Lung (tissue), 12 donors: ENCODE data around the gene TMEM87A. TPM values are rescaled to one million over a fixed set of nuclear protein-coding genes. Genes with fewer than 3 reads are reported as not detected.
A peak's percentile ranks its signal among the peaks of the same experiment; 100 is the strongest.
"Not testable (repeated sequence)": the region's sequence is repeated elsewhere in the genome, so short reads cannot be mapped to it uniquely, and the experiment has no call there.

Source experiments
- ATAC-seq: fragments of 200-7000 bp; cut with Tn5 transposase; one replicate; pipeline ENCODE4 v1.9.1; 2020; ENCODE audit warnings: moderate number of reproducible peaks; ENCODE audit not compliant: insufficient read depth, low FRiP score
- DNase-seq, 3 donors: peaks; one replicate each; pipeline ENCODE4 v3.0.0-alpha.2; 2013 to 2017
- H3K27ac ChIP-seq, 2 donors: one replicate each; pipeline ENCODE4 v1.5.1; 2013; ENCODE audit warnings: mild to moderate bottlenecking in 2 of 2, moderate library complexity in 2 of 2, control low read depth in 1 of 2, inconsistent platforms in 1 of 2, low read depth in 1 of 2, low read length in 1 of 2
- H3K27me3 ChIP-seq, 3 donors: one replicate each; pipeline ENCODE4 v1.5.1; 2013; ENCODE audit warnings: low read length in 2 of 3; ENCODE audit not compliant: control insufficient read depth in 3 of 3, insufficient read depth in 3 of 3
- H3K36me3 ChIP-seq, 4 donors: one replicate each; pipeline ENCODE4 v1.5.1; 2013; ENCODE audit warnings: low read length in 4 of 4, mild to moderate bottlenecking in 1 of 4, moderate library complexity in 1 of 4; ENCODE audit not compliant: control insufficient read depth in 4 of 4, insufficient read depth in 4 of 4
- H3K4me1 ChIP-seq, 5 donors: one replicate each; pipeline ENCODE4 v1.5.1; 2013; ENCODE audit warnings: low read length in 5 of 5, mild to moderate bottlenecking in 2 of 5, moderate library complexity in 1 of 5; ENCODE audit not compliant: control insufficient read depth in 5 of 5, insufficient read depth in 5 of 5
- H3K4me3 ChIP-seq: one replicate; pipeline ENCODE4 v1.5.1; 2013; ENCODE audit warnings: mild to moderate bottlenecking, control low read depth, moderate library complexity
- H3K9ac ChIP-seq, 2 donors: one replicate each; pipeline ENCODE4 v1.5.1; 2013; ENCODE audit warnings: low read length in 2 of 2, control low read depth in 1 of 2; ENCODE audit not compliant: insufficient read depth in 1 of 2
- H3K9me3 ChIP-seq, 4 donors: one replicate each; pipeline ENCODE4 v1.5.1; 2013; ENCODE audit warnings: low read length in 3 of 4, mild to moderate bottlenecking in 1 of 4, moderate library complexity in 1 of 4; ENCODE audit not compliant: control insufficient read depth in 4 of 4, insufficient read depth in 3 of 4
- WGBS, 2 donors: extraction: QIAGEN DNeasy Blood & Tissue Kit; methylation state at CpG; one replicate each; pipeline ENCODE4 v1.1.7; 2013; 5-methylcytosine and 5-hydroxymethylcytosine counted together
- polyA plus RNA-seq, 2 donors: library from polyadenylated mRNA; stranded (reverse); fragments of 200-250 nt; gene quantifications; one replicate each; pipeline ENCODE4 v1.2.1, GENCODE V29; 2013
- total RNA-seq, 2 donors: library from RNA; depleted of rRNA in 1 of 2; stranded (reverse); fragments of >200 nt in 1 of 2; gene quantifications; one replicate each; pipeline ENCODE4 v1.2.1, GENCODE V29; 2014 to 2021
- TF ChIP-seq, protein P1 (sequence below): IDR thresholded peaks from 2 replicates; pipeline ENCODE4 v1.5.1; 2012; ENCODE audit warnings: mild to moderate bottlenecking; ENCODE audit errors: control extremely low read depth, extremely low read depth
- donor health status: control.
- donor health status: control.
- donor health status: Bipolar disorder and iron deficiency.
- donor health status: healthy.
- donor health status: DM: yes; HTN: yes; CAD: no.

TMEM87A gene
- total and polyA plus RNA-seq, 4 donors = 50.3 to 196 (median 86.9) TPM

DNA sequence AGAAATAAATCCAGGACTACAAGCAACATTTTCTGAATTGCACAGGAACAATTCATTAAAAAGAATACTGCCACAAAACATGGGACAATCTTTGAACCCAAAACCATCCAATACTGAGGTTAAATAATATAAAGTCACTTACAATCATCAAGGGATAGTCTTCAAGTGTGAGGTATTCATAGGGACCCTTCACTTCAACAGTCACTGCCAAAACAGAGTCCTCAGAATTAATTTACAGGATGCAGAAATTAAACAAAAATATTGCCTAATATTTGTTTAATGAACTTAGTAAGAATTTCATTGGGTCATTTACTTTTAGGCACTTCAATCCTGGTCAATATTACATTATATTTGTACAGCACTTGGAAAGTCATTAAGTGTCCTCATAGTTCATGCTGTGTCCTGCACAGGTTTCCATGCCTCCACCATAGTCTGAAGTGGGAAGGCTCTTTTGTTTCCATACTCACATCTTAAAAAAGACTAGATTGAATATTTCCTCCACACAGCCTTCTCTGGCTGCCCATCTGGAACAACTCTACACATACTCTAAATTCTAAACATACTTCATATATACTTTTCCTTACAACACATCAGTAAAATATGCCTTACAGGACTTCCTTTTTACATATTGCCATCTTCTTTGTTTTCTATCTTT is 33.6 kb downstream of the TMEM87A start:
- Histone ChIP-seq H3K27ac (no peak overlapping the region), H3K4me3 (no peak overlapping the region), H3K36me3 (peaks cover 10 to 28% (median 26%) of the 10 kb centered on the region in 4 donors), H3K9ac (no peak overlapping the region), H3K4me1 (no peaks in the 10 kb centered on the region), H3K27me3 (no peaks in the 10 kb centered on the region), H3K9me3 (no peaks in the 10 kb centered on the region)
- ATAC-seq (no peak), DNase-seq (peak in 2 of 3 donors; percentile 21 to 34)
- TF ChIP-seq, protein P1, sequence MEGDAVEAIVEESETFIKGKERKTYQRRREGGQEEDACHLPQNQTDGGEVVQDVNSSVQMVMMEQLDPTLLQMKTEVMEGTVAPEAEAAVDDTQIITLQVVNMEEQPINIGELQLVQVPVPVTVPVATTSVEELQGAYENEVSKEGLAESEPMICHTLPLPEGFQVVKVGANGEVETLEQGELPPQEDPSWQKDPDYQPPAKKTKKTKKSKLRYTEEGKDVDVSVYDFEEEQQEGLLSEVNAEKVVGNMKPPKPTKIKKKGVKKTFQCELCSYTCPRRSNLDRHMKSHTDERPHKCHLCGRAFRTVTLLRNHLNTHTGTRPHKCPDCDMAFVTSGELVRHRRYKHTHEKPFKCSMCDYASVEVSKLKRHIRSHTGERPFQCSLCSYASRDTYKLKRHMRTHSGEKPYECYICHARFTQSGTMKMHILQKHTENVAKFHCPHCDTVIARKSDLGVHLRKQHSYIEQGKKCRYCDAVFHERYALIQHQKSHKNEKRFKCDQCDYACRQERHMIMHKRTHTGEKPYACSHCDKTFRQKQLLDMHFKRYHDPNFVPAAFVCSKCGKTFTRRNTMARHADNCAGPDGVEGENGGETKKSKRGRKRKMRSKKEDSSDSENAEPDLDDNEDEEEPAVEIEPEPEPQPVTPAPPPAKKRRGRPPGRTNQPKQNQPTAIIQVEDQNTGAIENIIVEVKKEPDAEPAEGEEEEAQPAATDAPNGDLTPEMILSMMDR = no peak

DNA sequence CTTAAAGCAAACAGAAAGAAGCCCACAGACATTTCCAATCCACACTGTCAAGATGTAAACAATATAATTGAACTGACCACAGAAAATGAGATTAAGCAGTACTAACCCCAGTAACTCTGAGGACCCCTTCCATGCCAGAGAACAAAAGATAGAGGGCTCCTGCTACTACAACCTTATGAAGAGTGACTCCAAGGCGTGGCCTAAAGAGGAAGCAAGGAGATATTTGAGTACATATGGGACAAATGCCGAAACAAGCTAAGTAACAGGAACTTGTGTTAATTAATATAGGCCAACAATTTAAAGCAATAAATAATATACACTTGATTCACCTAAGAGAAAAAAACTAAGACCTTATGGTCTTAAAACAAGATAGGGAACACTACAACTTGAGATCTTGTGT is 40.1 kb downstream of the TMEM87A start:
- DNase-seq (no peak), ATAC-seq (no peak)
- Histone ChIP-seq H3K9ac (no peak overlapping the region), H3K27me3 (no peaks in the 10 kb centered on the region), H3K4me1 (peaks cover 0 to 2% (median 0%) of the 10 kb centered on the region in 5 donors), H3K36me3 (peaks cover 11 to 58% (median 45%) of the 10 kb centered on the region in 4 donors), H3K9me3 (no peaks in the 10 kb centered on the region), H3K27ac (no peak overlapping the region), H3K4me3 (no peak overlapping the region)
- TF ChIP-seq, protein P1 = no peak
- 38 to 55% methylated on average over 2 of the region's 2 CpGs for WGBS, 2 donors

DNA sequence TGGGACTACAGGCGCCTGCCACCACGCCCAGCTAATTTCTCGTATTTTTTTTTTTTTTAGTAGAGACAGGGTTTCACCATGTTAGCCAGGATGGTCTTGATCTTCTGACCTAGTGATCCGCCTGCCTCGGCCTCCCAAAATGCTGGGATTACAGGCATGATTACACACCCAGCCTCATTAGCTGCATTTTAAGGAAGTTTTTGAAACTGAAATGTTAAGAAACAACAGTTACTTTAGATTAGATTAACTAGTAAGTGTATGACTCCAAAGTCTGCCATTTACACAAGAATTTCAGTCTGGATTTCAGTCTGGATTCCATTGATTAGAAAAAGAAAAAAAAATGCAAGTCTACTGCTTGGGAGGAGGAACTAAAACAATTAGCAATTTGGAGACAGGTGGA is 40.6 kb downstream of the TMEM87A start:
- Histone ChIP-seq H3K9me3 (no peaks in the 10 kb centered on the region), H3K36me3 (peaks cover 10 to 56% (median 43%) of the 10 kb centered on the region in 4 donors), H3K27ac (no peak overlapping the region), H3K9ac (no peak overlapping the region), H3K4me1 (peaks cover 0 to 2% (median 0%) of the 10 kb centered on the region in 5 donors), H3K4me3 (no peak overlapping the region), H3K27me3 (no peaks in the 10 kb centered on the region)
- TF ChIP-seq, protein P1 = no peak
- 56 to 69% methylated on average over 5 of the region's 5 CpGs for WGBS, 2 donors
- DNase-seq (no peak), ATAC-seq (no peak)

DNA sequence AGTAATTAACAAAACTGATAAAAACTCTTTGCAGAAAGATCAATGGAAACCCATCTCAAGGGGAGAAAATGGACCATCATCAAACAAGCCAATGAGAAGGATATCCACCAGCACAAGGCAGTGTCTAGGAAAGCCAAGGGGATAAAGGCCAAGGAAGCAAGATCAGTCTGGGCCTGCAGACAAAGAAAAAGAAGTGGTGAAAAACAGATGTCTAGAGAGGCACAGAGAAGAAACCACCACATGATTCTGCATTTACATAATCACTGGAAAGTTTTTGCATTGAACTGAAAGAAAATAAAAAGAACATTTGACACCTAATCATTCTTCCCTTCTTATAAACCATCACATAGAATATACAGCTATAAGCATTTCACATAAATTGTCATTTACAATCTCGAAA is 42.1 kb downstream of the TMEM87A start:
- 84 to 86% methylated on average over 1 of the region's 1 CpG for WGBS, 2 donors
- TF ChIP-seq, protein P1 = no peak
- Histone ChIP-seq H3K9ac (no peak overlapping the region), H3K4me3 (no peak overlapping the region), H3K27me3 (no peaks in the 10 kb centered on the region), H3K4me1 (peaks cover 0 to 2% (median 0%) of the 10 kb centered on the region in 5 donors), H3K9me3 (no peaks in the 10 kb centered on the region), H3K36me3 (peaks cover 10 to 58% (median 41%) of the 10 kb centered on the region in 4 donors), H3K27ac (no peak overlapping the region)
- ATAC-seq (no peak), DNase-seq (peak in 2 of 3 donors; percentile 13 to 25)

DNA sequence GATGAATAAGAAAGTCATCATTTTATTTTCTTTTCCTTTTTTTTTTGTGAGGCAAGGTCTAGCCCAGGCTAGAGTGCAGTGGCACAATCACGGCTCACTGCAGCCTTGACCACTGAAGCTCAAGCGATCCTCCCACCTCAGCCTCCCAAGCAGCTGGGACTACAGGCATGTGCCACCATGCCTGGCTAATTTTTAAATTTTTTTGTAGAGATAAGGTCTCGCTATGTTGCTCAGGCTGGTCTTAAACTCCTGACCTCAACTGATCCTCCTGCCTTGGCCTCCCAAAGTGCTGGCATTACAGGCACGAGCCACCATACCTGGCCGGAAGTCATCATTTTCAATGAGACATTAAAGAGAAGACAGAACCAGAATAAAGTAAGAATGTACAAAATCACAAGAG is 44.3 kb downstream of the TMEM87A start:
- H3K36me3 ChIP-seq = peaks cover 12 to 70% (median 45%) of the 10 kb centered on the region in 4 donors
- WGBS, 2 donors = 97% methylated on average over 5 of the region's 5 CpGs
- H3K9me3 ChIP-seq, H3K27me3 ChIP-seq, ATAC-seq, H3K4me1 ChIP-seq, H3K27ac ChIP-seq, DNase-seq, H3K9ac ChIP-seq, H3K4me3 ChIP-seq: not testable (repeated sequence)
